ENCODE results near the gene HEY2. TPM values are rescaled to one million over a fixed set of nuclear protein-coding genes. Genes with fewer than 3 reads are reported as not detected.
"Not testable (repeated sequence)": the region's sequence is repeated elsewhere in the genome, so short reads cannot be mapped to it uniquely, and the experiment has no call there.

Gene HEY2
- total RNA-seq (2014; rRNA removed) (not detected in 2 replicates), Bru-seq, nascent RNA (not detected), BruChase-seq, experiment 1, labeled RNA remaining after a 6-hour chase (not detected), BruChase-seq, experiment 2, labeled RNA remaining after a 2-hour chase (not detected)
- long read RNA-seq = 0 reads

DNA sequence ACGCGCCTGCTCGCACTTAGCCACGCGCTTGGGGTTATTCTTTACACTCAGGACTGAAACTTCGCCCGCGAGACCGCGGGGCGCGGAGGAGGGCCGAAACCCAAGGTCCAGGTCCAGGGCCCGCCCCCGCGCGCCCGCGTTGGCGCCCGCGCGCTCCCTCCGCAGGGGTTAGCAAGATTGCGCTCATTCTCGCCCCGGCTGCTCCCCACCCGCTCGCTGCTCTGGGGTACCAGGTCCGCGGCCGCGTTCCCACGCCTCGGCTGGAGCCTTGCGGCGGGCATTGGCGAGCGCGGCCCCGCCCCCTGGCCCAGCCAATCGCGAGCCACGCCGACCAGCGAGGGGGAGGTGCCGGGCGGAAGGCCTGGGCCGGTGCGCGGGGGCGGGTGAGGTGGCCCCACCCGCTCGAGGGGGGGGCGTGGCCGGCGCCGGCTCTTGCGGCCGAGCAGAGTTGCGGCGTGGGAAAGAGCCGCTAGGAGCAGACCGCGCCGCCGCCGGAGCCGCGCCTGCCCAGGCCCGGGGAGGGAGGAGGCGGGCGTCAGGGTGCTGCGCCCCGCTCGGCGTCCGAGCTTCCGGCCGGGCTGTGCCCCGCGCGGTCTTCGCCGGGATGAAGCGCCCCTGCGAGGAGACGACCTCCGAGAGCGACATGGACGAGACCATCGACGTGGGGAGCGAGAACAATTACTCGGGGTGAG is at the start of gene HEY2:
HEY2 (plus strand) TSS at position 460 of the 692 bp plus-strand sequence; CDS start at position 605, 145 bp downstream.
- Histone ChIP-seq H3K4me2 (ENCODE audit: low read length) (peak within 1 kb of the TSS; percentile 94), H3K4me1 (ENCODE audit: insufficient read depth, low read length) (peaks cover 26% of the 10 kb centered on the region), H3F3A (ENCODE audit: low read length, unreplicated experiment) (no peaks in the 10 kb centered on the region), H3K9ac (ENCODE audit: low read length) (no peak within 1 kb of the TSS), H3K36me3 (ENCODE audit: low read depth, low read length) (no peaks in the 10 kb centered on the region), H3K9me2 (replicated peaks; ENCODE audit: low read length) (no peaks in the 10 kb centered on the region), H3K9me3 (ENCODE audit: low read length) (no peaks in the 10 kb centered on the region), H3K79me2 (ENCODE audit: low read length) (no peaks in the 10 kb centered on the region), H3K27ac (ENCODE audit: low read length) (no peak within 1 kb of the TSS), H3K4me3 (ENCODE audit: low read length) (peak within 1 kb of the TSS; percentile 71), H2AFZ (ENCODE audit: low read length) (peak within 1 kb of the TSS; percentile 81), H4K20me1 (ENCODE audit: low read length) (no peaks in the 10 kb centered on the region), H3K27me3 (ENCODE audit: low read length) (peaks cover 83% of the 10 kb centered on the region)
- ATAC-seq (peak; percentile 85), DNase-seq (peak; percentile 69)
- ChIA-PET POLR2A (ENCODE audit: unreplicated experiment) (no interaction called here), CTCF (no interaction called here)
- intact Hi-C loops (cut with micrococcal nuclease) = no loop called here
- BruUV-seq (replicated peaks) = no TSS peak
- no peak for TF ChIP-seq EZH2 (IDR thresholded peaks at IDR 0.05; ENCODE audit: low read length, unreplicated experiment)
- no peak for TF ChIP-seq EZH2phosphoT487 (IDR thresholded peaks at IDR 0.05; ENCODE audit: borderline replicate concordance, low read length)
- no peak for TF ChIP-seq CTCF (conservative IDR thresholded peaks at IDR 0.05; ENCODE audit: low read depth, low read length)

DNA sequence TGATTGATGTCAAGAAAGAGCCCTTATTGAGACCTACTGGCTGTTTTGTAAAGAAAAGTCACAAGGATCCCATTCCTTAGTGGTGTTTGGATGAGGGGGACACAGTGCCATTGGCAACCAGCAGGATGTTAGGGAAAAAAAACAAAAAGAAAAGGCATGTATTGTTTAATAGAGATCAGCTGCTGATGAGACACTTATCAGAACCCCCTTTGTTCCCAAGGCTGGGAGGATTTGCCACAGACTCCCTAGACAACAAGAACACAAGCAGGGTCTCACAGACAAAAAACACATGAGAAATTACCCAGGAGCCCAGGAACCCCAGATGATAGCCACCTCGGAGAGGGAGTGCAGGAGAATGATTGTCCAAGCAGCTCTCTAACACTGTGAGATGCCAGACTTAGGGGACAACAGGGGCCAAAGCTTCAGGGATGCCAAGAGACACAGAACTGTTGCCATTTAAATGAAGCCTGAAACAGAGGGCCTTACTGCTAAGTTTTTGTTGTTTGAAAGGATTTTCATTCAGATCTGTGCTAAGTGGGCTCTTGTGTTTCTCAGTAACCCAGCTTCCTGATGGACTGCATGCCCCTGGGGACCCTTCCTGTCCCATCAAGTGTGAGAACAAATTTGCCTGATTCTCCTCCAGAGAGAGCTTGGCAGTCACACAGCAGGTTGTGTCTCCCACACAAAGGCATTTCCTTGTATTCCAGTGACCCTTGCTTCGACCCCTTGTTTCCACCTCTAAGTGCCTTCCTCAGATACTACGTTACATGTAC is 48.7 kb upstream of the HEY2 start:
- Histone ChIP-seq H3K27ac (ENCODE audit: low read length) (no peak overlapping the region), H3K36me3 (ENCODE audit: low read depth, low read length) (no peaks in the 10 kb centered on the region), H3K4me2 (ENCODE audit: low read length) (no peak overlapping the region), H2AFZ (ENCODE audit: low read length) (no peak overlapping the region), H3K27me3 (ENCODE audit: low read length) (peaks cover 26% of the 10 kb centered on the region), H3K9ac (ENCODE audit: low read length) (no peak overlapping the region), H3F3A (ENCODE audit: low read length, unreplicated experiment) (no peaks in the 10 kb centered on the region), H3K4me3 (ENCODE audit: low read length) (no peak overlapping the region), H3K79me2 (ENCODE audit: low read length) (no peaks in the 10 kb centered on the region), H3K4me1 (ENCODE audit: insufficient read depth, low read length) (no peaks in the 10 kb centered on the region), H3K9me3 (ENCODE audit: low read length) (no peaks in the 10 kb centered on the region), H4K20me1 (ENCODE audit: low read length) (no peaks in the 10 kb centered on the region), H3K9me2 (replicated peaks; ENCODE audit: low read length) (no peaks in the 10 kb centered on the region)
- no peak for DNase-seq
- ChIA-PET CTCF (no interaction called here), POLR2A (ENCODE audit: unreplicated experiment) (no interaction called here)
- TF ChIP-seq CTCF (conservative IDR thresholded peaks at IDR 0.05; ENCODE audit: low read depth, low read length) (no peak), EZH2 (IDR thresholded peaks at IDR 0.05; ENCODE audit: low read length, unreplicated experiment) (no peak), EZH2phosphoT487 (IDR thresholded peaks at IDR 0.05; ENCODE audit: borderline replicate concordance, low read length) (no peak)
- no TSS peak for BruUV-seq (replicated peaks)
- intact Hi-C loops (cut with micrococcal nuclease) = no loop called here
- ATAC-seq = no peak

DNA sequence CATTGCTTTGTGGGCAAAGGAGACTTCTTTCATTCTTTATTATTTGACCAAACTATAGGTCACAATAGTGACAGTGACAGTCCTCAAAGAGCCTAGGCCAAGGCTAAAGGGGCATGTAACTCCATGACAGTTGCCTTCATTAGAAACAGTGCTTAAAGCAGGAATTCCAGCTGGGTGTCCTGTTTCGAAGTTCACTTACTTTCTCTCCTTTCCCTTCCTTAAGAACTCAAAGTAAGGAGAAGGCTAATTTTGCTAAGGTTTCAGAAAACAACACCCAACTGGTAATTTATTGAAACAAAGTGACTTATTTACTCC is 48.1 kb upstream of the HEY2 start:
- Histone ChIP-seq H2AFZ (ENCODE audit: low read length) (no peak overlapping the region), H3K9ac (ENCODE audit: low read length) (no peak overlapping the region), H3K4me2 (ENCODE audit: low read length) (no peak overlapping the region), H4K20me1 (ENCODE audit: low read length) (no peaks in the 10 kb centered on the region), H3K9me3 (ENCODE audit: low read length) (no peaks in the 10 kb centered on the region), H3K4me1 (ENCODE audit: insufficient read depth, low read length) (no peaks in the 10 kb centered on the region), H3K36me3 (ENCODE audit: low read depth, low read length) (no peaks in the 10 kb centered on the region), H3K79me2 (ENCODE audit: low read length) (no peaks in the 10 kb centered on the region), H3K27me3 (ENCODE audit: low read length) (peaks cover 22% of the 10 kb centered on the region), H3K9me2 (replicated peaks; ENCODE audit: low read length) (no peaks in the 10 kb centered on the region), H3K4me3 (ENCODE audit: low read length) (no peak overlapping the region), H3F3A (ENCODE audit: low read length, unreplicated experiment) (no peaks in the 10 kb centered on the region), H3K27ac (ENCODE audit: low read length) (no peak overlapping the region)
- TF ChIP-seq EZH2 (IDR thresholded peaks at IDR 0.05; ENCODE audit: low read length, unreplicated experiment) = no peak
- TF ChIP-seq EZH2phosphoT487 (IDR thresholded peaks at IDR 0.05; ENCODE audit: borderline replicate concordance, low read length) = no peak
- TF ChIP-seq CTCF (conservative IDR thresholded peaks at IDR 0.05; ENCODE audit: low read depth, low read length) = no peak
- ATAC-seq (no peak), DNase-seq (no peak)
- POLR2A ChIA-PET (ENCODE audit: unreplicated experiment) = no interaction called here
- BruUV-seq (replicated peaks) = no TSS peak
- CTCF ChIA-PET = no interaction called here
- intact Hi-C loops (cut with micrococcal nuclease) = no loop called here

DNA sequence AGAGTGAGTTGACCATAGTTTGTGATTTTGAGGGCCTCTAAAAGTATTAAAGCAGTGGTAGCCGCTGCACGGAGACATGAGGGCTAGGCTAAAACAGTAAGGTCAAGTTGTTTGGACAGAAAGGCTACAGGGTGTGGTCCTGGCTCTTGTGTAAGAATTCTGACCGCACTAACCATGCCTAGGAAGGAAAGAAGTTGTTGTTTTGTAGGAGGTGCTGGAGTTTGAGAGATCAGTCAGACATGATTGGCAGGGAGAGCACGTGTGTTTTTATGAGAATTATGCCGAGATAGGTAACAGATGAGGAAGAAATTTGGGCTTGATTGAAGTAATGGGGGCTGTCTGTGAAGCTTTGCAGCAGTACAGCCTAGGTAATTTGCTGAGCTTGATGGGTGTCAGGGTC is 45.5 kb upstream of the HEY2 start:
- H4K20me1 ChIP-seq (ENCODE audit: low read length); H3K27ac ChIP-seq (ENCODE audit: low read length); CTCF ChIA-PET; BruUV-seq (replicated peaks); H3F3A ChIP-seq (ENCODE audit: low read length, unreplicated experiment); H3K9ac ChIP-seq (ENCODE audit: low read length); H3K4me3 ChIP-seq (ENCODE audit: low read length); H3K4me2 ChIP-seq (ENCODE audit: low read length); H3K9me2 ChIP-seq (replicated peaks; ENCODE audit: low read length); ATAC-seq; H3K36me3 ChIP-seq (ENCODE audit: low read depth, low read length); H2AFZ ChIP-seq (ENCODE audit: low read length); H3K4me1 ChIP-seq (ENCODE audit: insufficient read depth, low read length); H3K9me3 ChIP-seq (ENCODE audit: low read length); DNase-seq; H3K79me2 ChIP-seq (ENCODE audit: low read length); intact Hi-C loops (cut with micrococcal nuclease); POLR2A ChIA-PET (ENCODE audit: unreplicated experiment): not testable (repeated sequence)
- peaks cover 27% of the 10 kb centered on the region for H3K27me3 ChIP-seq (ENCODE audit: low read length)

All from PC-3 (cell line).